Measurements from ENCODE around the gene KIF11. TPM values are rescaled to one million over a fixed set of nuclear protein-coding genes. Genes with fewer than 3 reads are reported as not detected.
"Not testable (repeated sequence)": the region's sequence is repeated elsewhere in the genome, so short reads cannot be mapped to it uniquely, and the experiment has no call there.

Gene KIF11
- 1.3 and 1.9 TPM in 2 replicates for total RNA-seq
- polyA plus RNA-seq (2012) = 0.49 TPM

- peak; percentile 98 for DNase-seq (ENCODE audit: low read depth)
Measured at GRCh38 chr10:92592761-92593618, at the start of gene KIF11. TSS of gene KIF11 (plus strand) at chr10:92593130. CDS start at chr10:92593376, 246 bp downstream.

- peak; percentile 31 for DNase-seq (ENCODE audit: low read depth)
Measured at GRCh38 chr10:92544296-92544695, 48.6 kb upstream of the KIF11 start.

GRCh38 chr10:92545556-92545955 lies 47.4 kb upstream of the KIF11 start:
- DNase-seq (ENCODE audit: low read depth) = no peak

GRCh38 chr10:92547676-92548075 lies 45.3 kb upstream of the KIF11 start:
- DNase-seq (ENCODE audit: low read depth) = no peak

- DNase-seq (ENCODE audit: low read depth) = no peak
Measured at GRCh38 chr10:92550924-92551323, 42.0 kb upstream of the KIF11 start.

GRCh38 chr10:92552310-92552709 lies 40.6 kb upstream of the KIF11 start:
- no peak for DNase-seq (ENCODE audit: low read depth)

GRCh38 chr10:92553959-92554358 lies 39.0 kb upstream of the KIF11 start:
- DNase-seq (ENCODE audit: low read depth) = no peak

- no peak for DNase-seq (ENCODE audit: low read depth)
Measured at GRCh38 chr10:92559046-92559445, 33.9 kb upstream of the KIF11 start.

- no peak for DNase-seq (ENCODE audit: low read depth)
Measured at GRCh38 chr10:92562424-92562823, 30.5 kb upstream of the KIF11 start.

GRCh38 chr10:92567952-92568600 lies 24.9 kb upstream of the KIF11 start:
- no peak for DNase-seq (ENCODE audit: low read depth)

- no peak for DNase-seq (ENCODE audit: low read depth)
Measured at GRCh38 chr10:92569071-92569470, 23.9 kb upstream of the KIF11 start.

GRCh38 chr10:92569663-92570062 lies 23.3 kb upstream of the KIF11 start:
- not testable (repeated sequence) for DNase-seq (ENCODE audit: low read depth)

GRCh38 chr10:92571649-92572048 lies 21.3 kb upstream of the KIF11 start:
- no peak for DNase-seq (ENCODE audit: low read depth)

- no peak for DNase-seq (ENCODE audit: low read depth)
Measured at GRCh38 chr10:92572362-92573090, 20.4 kb upstream of the KIF11 start.

GRCh38 chr10:92573091-92573797 lies 19.7 kb upstream of the KIF11 start:
- DNase-seq (ENCODE audit: low read depth) = peak; percentile 53

GRCh38 chr10:92573798-92574547 lies 19.0 kb upstream of the KIF11 start, which contains the start of gene IDE:
TSS of gene IDE (minus strand) at chr10:92574093. CDS start at chr10:92574019, 74 bp downstream.
- DNase-seq (ENCODE audit: low read depth) = peak; percentile 89

GRCh38 chr10:92574548-92575261 lies 18.2 kb upstream of the KIF11 start:
- no peak for DNase-seq (ENCODE audit: low read depth)

GRCh38 chr10:92575961-92576360 lies 17.0 kb upstream of the KIF11 start:
- DNase-seq (ENCODE audit: low read depth) = no peak

- not testable (repeated sequence) for DNase-seq (ENCODE audit: low read depth)
Measured at GRCh38 chr10:92582347-92582746, 10.6 kb upstream of the KIF11 start.
